Karpas-422 (cell line): ENCODE data around the gene STYK1. TPM values are rescaled to one million over a fixed set of nuclear protein-coding genes. Genes with fewer than 3 reads are reported as not detected.
A peak's percentile ranks its signal among the peaks of the same experiment; 100 is the strongest.
"Not testable (repeated sequence)": the region's sequence is repeated elsewhere in the genome, so short reads cannot be mapped to it uniquely, and the experiment has no call there.

Experiments
- DNase-seq: peaks from one replicate; pipeline ENCODE4 v3.0.0-alpha.2; 2015
- H2AFZ ChIP-seq: fragments of 200-600 bp; sonication (generic); 2 replicates; pipeline ENCODE4 v1.6.1; 2014; ENCODE audit warnings: antibody characterized with exemption, low read length, mixed read lengths
- H3K27ac ChIP-seq: fragments of 200-600 bp; sonication (generic); 2 replicates; pipeline ENCODE4 v1.5.1; 2014; ENCODE audit warnings: mild to moderate bottlenecking, low read length, moderate library complexity
- H3K27me3 ChIP-seq: fragments of 200-600 bp; sonication (generic); 2 replicates; pipeline ENCODE4 v1.6.1; 2014; ENCODE audit warnings: low read length, mixed read lengths
- H3K36me3 ChIP-seq: fragments of 200-600 bp; sonication (generic); 2 replicates; pipeline ENCODE4 v1.6.1; 2014; ENCODE audit warnings: low read length, mixed read lengths; ENCODE audit not compliant: insufficient read depth
- H3K4me1 ChIP-seq: fragments of 200-600 bp; sonication (generic); 2 replicates; pipeline ENCODE4 v1.6.1; 2014; ENCODE audit warnings: mild to moderate bottlenecking, low read length, mixed read lengths
- H3K4me2 ChIP-seq: fragments of 200-600 bp; sonication (generic); 2 replicates; pipeline ENCODE4 v1.6.1; 2014; ENCODE audit warnings: low read length, low read depth, mild to moderate bottlenecking; ENCODE audit not compliant: poor library complexity, severe bottlenecking
- H3K4me3 ChIP-seq: fragments of 200-600 bp; sonication (generic); 2 replicates; pipeline ENCODE4 v1.5.1; 2014; ENCODE audit warnings: mild to moderate bottlenecking, antibody characterized with exemption, low read length, mixed read lengths
- H3K79me2 ChIP-seq: fragments of 200-600 bp; sonication (generic); 2 replicates; pipeline ENCODE4 v1.6.1; 2014; ENCODE audit warnings: mild to moderate bottlenecking, low read length, mixed read lengths
- H3K9ac ChIP-seq: fragments of 200-600 bp; sonication (generic); 2 replicates; pipeline ENCODE4 v1.6.0; 2014; ENCODE audit warnings: low read length
- H3K9me2 ChIP-seq: fragments of 200-600 bp; sonication (generic), shearing (Covaris generic); replicated peaks from 2 replicates; pipeline ENCODE4 v1.6.0; 2014; ENCODE audit warnings: mild to moderate bottlenecking, low read length, moderate library complexity; ENCODE audit not compliant: insufficient read depth
- H3K9me3 ChIP-seq: fragments of 300-700, 200-600 bp; sonication (generic); 2 replicates; pipeline ENCODE4 v1.6.1; 2014; ENCODE audit warnings: low read length, mixed read lengths
- H4K20me1 ChIP-seq: fragments of 200-600 bp; sonication (generic); 2 replicates; pipeline ENCODE4 v1.6.1; 2014; ENCODE audit warnings: mild to moderate bottlenecking, antibody characterized with exemption, low read length, low read depth; ENCODE audit not compliant: insufficient read depth
- total RNA-seq: library from RNA; depleted of rRNA; stranded (reverse); fragments of >200 nt; shearing (Covaris generic); gene quantifications from 2 replicates; pipeline ENCODE4 v1.2.3, GENCODE V29; 2014; ENCODE audit warnings: low replicate concordance

Gene STYK1
- total RNA-seq, 1 experiment from 2014 or later = not detected

GRCh38 chr12:10614056-10614370 lies 59.8 kb downstream of the STYK1 start:
- peaks cover 5% of the 10 kb centered on the region; the same call in 1 of the 2 replicates for H3K9me2 ChIP-seq
- peak overlapping the region; percentile 88 for H3K4me2 ChIP-seq
- H3K4me1 ChIP-seq = peaks cover 21% of the 10 kb centered on the region
- DNase-seq = no peak
- H4K20me1 ChIP-seq = no peaks in the 10 kb centered on the region
- H2AFZ ChIP-seq = peak overlapping the region; percentile 93
- no peak overlapping the region; the same call in 1 of the 2 replicates for H3K27ac ChIP-seq
- no peaks in the 10 kb centered on the region for H3K9me3 ChIP-seq
- peaks cover 31% of the 10 kb centered on the region for H3K79me2 ChIP-seq
- peak overlapping the region; percentile 90 for H3K9ac ChIP-seq
- peak overlapping the region; percentile 93 for H3K4me3 ChIP-seq
- H3K27me3 ChIP-seq = no peaks in the 10 kb centered on the region
- peaks cover 20% of the 10 kb centered on the region; the same call in 1 of the 2 replicates for H3K36me3 ChIP-seq

- Histone ChIP-seq H3K79me2 (peaks cover 33% of the 10 kb centered on the region), H2AFZ (peak within 1 kb of the TSS; percentile 93), H3K4me1 (peaks cover 21% of the 10 kb centered on the region), H3K9ac (peak within 1 kb of the TSS; percentile 90), H3K4me2 (peak within 1 kb of the TSS; percentile 88), H3K27me3 (no peaks in the 10 kb centered on the region), H4K20me1 (no peaks in the 10 kb centered on the region), H3K4me3 (peak within 1 kb of the TSS; percentile 93), H3K27ac (peak within 1 kb of the TSS; percentile 52; the same call in 1 of the 2 replicates), H3K36me3 (peaks cover 25% of the 10 kb centered on the region; the same call in 1 of the 2 replicates), H3K9me3 (no peaks in the 10 kb centered on the region), H3K9me2 (peaks cover 5% of the 10 kb centered on the region; the same call in 1 of the 2 replicates)
- peak; percentile 99 for DNase-seq
Observed at GRCh38 chr12:10613349-10614055, 60.4 kb downstream of the STYK1 start, which contains the start of gene MAGOHB. MAGOHB (minus strand) TSS chr12:10613609; CDS start chr12:10613532, 77 bp downstream.

DNA sequence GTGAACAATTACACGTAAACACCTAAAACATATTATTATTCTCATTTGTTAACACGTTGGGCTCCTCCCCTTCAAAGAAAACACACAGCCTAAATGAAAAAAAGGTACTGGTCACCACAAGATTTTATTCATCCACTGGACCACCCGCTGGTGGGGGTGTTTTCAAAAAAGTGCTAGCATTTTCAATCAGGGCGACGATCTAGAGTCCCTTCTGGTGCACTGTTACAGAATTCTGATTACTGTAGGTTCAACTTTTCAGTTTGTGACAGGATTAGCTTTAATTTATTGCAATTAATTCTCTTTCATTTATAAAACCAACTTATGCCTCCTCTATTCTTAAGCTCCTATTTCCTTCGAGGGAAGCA lies 60.9 kb downstream of the STYK1 start:
- Histone ChIP-seq H3K79me2 (peaks cover 36% of the 10 kb centered on the region), H3K9ac (peak overlapping the region; percentile 90), H2AFZ (peak overlapping the region; percentile 64; the same call in 1 of the 2 replicates), H3K9me3 (no peaks in the 10 kb centered on the region), H3K4me1 (peaks cover 21% of the 10 kb centered on the region), H4K20me1 (no peaks in the 10 kb centered on the region), H3K9me2 (peaks cover 5% of the 10 kb centered on the region; the same call in 1 of the 2 replicates), H3K27ac (peak overlapping the region; percentile 52; the same call in 1 of the 2 replicates), H3K4me2 (peak overlapping the region; percentile 88), H3K36me3 (peaks cover 30% of the 10 kb centered on the region; the same call in 1 of the 2 replicates), H3K27me3 (no peaks in the 10 kb centered on the region), H3K4me3 (peak overlapping the region; percentile 93)
- no peak for DNase-seq

DNA sequence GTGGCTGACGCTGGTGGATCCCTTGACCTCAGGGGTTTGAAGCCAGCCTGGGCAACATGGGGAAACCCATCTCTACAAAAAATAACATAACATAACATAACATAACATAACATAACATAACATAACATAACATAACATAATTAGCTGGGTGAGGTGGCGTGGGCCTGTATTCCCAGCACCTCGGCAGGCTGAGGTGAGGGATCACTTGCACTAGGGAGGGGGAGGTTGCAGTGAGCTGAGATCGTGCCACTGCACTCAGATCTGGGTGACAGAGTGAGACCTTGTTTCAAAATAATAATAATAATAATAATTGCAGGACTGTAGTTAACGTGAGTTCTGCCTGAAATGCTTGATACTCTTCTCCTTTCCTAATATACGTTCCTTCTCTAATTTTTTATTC lies 61.7 kb downstream of the STYK1 start:
- Histone ChIP-seq H3K9ac (peak overlapping the region; percentile 90), H3K9me2 (peaks cover 5% of the 10 kb centered on the region; the same call in 1 of the 2 replicates), H3K4me1 (peaks cover 21% of the 10 kb centered on the region), H2AFZ (no peak overlapping the region), H3K4me3 (peak overlapping the region; percentile 93), H4K20me1 (no peaks in the 10 kb centered on the region), H3K4me2 (peak overlapping the region; percentile 88), H3K36me3 (peaks cover 39% of the 10 kb centered on the region; the same call in 1 of the 2 replicates), H3K27ac (no peak overlapping the region), H3K9me3 (no peaks in the 10 kb centered on the region), H3K27me3 (no peaks in the 10 kb centered on the region), H3K79me2 (peaks cover 37% of the 10 kb centered on the region)
- DNase-seq = no peak

GRCh38 chr12:10611258-10611657 lies 62.6 kb downstream of the STYK1 start:
- H3K27me3 ChIP-seq, H4K20me1 ChIP-seq, H3K9me3 ChIP-seq, H2AFZ ChIP-seq, H3K27ac ChIP-seq, H3K4me3 ChIP-seq, H3K4me2 ChIP-seq, DNase-seq, H3K9me2 ChIP-seq, H3K9ac ChIP-seq: not testable (repeated sequence)
- Histone ChIP-seq H3K36me3 (peaks cover 47% of the 10 kb centered on the region; the same call in 1 of the 2 replicates), H3K4me1 (peaks cover 21% of the 10 kb centered on the region), H3K79me2 (peaks cover 37% of the 10 kb centered on the region)

GRCh38 chr12:10610188-10610587 lies 63.7 kb downstream of the STYK1 start:
- Histone ChIP-seq H3K9me3 (no peaks in the 10 kb centered on the region), H3K79me2 (peaks cover 37% of the 10 kb centered on the region), H3K9me2 (peaks cover 2% of the 10 kb centered on the region; the same call in 1 of the 2 replicates), H3K4me2 (no peak overlapping the region), H3K4me1 (peaks cover 21% of the 10 kb centered on the region), H3K4me3 (no peak overlapping the region), H2AFZ (no peak overlapping the region), H4K20me1 (no peaks in the 10 kb centered on the region), H3K27ac (no peak overlapping the region), H3K36me3 (peaks cover 55% of the 10 kb centered on the region; the same call in 1 of the 2 replicates), H3K9ac (no peak overlapping the region), H3K27me3 (no peaks in the 10 kb centered on the region)
- no peak for DNase-seq

DNA sequence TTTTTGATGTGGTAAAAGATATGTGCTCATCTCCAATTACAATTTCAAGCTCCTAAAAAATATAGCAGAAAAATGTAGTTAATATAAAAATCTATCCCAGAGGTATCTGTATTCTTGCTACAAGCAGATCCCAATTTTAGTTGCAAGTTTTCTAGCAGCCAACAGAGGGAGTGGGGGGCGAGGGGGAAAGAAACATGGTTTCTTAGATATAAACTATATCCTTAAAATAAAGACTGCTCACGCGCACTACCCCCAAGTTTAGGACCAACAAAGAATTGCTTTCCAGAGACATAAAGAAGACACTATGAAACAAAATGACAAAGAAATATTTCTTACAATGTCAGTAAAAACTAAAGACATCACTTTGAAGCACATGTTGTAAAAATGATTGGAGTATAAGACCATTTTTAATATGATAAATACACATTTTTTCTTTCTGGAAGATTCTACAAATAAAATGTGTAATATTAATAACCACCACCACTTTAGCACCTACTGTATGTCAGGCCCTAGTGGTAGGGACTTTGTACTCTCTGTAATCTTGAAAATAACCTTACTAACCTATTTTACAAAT lies 65.9 kb downstream of the STYK1 start:
- H3K9ac ChIP-seq = no peak overlapping the region
- no peak overlapping the region for H2AFZ ChIP-seq
- no peaks in the 10 kb centered on the region for H3K9me3 ChIP-seq
- peaks cover 70% of the 10 kb centered on the region; the same call in 1 of the 2 replicates for H3K36me3 ChIP-seq
- DNase-seq = no peak
- H3K9me2 ChIP-seq = no peaks in the 10 kb centered on the region
- no peak overlapping the region for H3K4me3 ChIP-seq
- peaks cover 13% of the 10 kb centered on the region for H3K4me1 ChIP-seq
- no peaks in the 10 kb centered on the region for H4K20me1 ChIP-seq
- no peak overlapping the region for H3K4me2 ChIP-seq
- no peaks in the 10 kb centered on the region for H3K27me3 ChIP-seq
- H3K27ac ChIP-seq = no peak overlapping the region
- peaks cover 33% of the 10 kb centered on the region for H3K79me2 ChIP-seq

GRCh38 chr12:10601860-10602259 lies 72.0 kb downstream of the STYK1 start:
- Histone ChIP-seq H3K4me3 (no peak overlapping the region), H3K27ac (no peak overlapping the region), H3K9me3 (no peaks in the 10 kb centered on the region), H3K27me3 (no peaks in the 10 kb centered on the region), H3K4me1 (no peaks in the 10 kb centered on the region), H3K9ac (no peak overlapping the region), H3K9me2 (no peaks in the 10 kb centered on the region), H2AFZ (no peak overlapping the region), H3K36me3 (peaks cover 28% of the 10 kb centered on the region; the same call in 1 of the 2 replicates), H3K4me2 (no peak overlapping the region), H3K79me2 (no peaks in the 10 kb centered on the region), H4K20me1 (no peaks in the 10 kb centered on the region)
- DNase-seq = no peak
